Activated CD8-positive, alpha-beta memory T cell treated with anti-CD3 and anti-CD28 coated beads, Interleukin-2, amount 50 U/mL, for 24 hours (primary cell): ENCODE measurements around the gene MVK.

Experiments used
- DNase-seq: peaks from one replicate; pipeline ENCODE4 v3.0.0-alpha.2; 2020; ENCODE audit errors: extremely low read depth

The MVK gene

DNA sequence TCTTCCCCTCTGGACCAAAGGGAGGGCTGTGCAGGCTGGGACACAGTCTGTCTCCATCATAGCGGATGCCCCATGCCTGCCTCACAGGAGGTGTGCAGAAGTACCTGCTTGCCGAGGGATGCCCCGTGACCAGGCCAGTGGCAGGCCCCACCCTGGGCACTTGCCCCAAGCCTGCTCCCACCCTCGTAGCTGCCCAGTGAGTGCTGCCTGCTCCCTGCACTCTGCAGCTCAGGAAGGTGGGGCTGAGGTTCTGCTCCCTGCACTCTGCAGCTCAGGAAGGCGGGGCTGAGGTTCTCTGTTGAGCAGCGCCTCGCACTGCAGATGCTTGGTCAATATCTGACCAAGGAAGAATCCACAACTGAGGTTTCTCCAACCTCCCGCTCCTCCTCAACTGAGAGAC is 7.2 kb upstream of the MVK start:
- no peak for DNase-seq

DNA sequence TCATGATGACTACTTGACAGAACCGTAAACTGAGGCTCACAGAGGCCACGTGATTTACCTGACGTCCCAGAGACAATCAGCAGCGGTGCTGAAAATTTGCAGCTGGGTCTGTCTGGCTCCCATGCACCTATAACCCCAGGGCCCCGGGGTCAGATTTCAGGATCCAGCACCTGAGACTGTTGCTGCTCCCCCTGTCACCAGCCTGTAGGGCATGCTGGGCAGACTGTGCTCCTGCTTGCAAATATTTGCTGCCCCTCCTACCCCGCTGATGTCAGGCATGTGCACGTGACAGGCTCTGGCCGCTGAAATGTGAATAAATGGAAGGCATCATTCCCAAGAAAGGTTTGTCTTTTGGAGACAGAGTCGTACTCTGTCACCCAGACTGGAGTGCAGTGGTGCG is 6.3 kb upstream of the MVK start:
- no peak for DNase-seq

DNA sequence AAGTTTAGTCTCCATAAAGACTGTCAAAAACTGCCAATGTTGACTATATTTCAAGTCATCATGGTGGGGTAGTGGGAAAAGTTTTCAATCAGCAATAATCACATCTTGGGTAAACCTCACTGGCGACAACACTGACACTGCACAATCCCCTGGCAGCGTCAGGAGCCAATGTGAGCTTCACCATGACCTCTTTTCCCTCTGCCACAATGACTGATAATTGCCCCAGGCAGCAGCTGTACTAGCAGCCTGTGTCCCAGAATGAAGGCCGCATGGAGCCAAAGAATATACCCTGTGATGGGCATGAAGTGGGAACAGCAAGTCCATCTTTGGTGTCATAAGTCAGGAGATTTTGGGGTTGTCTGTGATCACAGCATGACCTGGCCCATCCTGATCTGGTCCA is 5.6 kb upstream of the MVK start:
- no peak for DNase-seq

- DNase-seq: no peak
These were observed 5.1 kb upstream of the MVK start for GRCh38 chr12:109568486-109568885.

DNA sequence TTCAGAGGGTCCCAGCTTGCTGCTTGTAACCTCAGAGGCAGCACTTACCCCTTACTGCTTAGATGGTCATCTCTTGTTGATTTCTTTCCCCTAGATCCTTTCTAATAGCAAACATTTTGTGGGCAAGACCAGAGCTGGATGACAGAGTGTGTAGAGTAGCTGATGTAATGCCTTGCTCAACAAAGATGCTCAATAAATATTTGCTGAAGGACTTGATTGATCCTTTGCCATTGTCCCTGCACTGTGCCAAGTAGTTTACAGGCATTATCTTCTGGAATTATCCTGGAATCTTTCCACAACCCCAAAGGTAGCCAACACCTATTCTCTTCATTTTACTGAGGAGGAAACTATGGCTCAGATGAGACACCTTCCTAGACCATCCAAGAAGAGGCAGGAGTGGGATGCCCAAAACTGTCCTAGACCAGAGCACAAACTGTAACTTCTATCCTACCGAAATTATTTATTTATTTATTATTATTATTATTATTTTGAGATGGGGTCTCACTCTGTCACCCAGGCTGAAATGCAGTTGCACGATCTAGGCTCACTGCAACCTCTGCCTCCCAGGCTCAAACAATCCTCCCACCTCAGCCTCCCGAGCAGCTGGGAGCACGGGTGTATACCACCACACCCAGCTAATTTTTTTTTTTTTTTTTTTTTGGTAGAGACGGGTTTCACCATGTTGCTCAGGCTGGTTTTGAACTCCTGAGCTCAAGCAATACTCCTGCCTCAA is 1.7 kb upstream of the MVK start:
- DNase-seq: no peak

GRCh38 chr12:109572506-109572845 is 1.1 kb upstream of the MVK start:
- DNase-seq: no peak

DNA sequence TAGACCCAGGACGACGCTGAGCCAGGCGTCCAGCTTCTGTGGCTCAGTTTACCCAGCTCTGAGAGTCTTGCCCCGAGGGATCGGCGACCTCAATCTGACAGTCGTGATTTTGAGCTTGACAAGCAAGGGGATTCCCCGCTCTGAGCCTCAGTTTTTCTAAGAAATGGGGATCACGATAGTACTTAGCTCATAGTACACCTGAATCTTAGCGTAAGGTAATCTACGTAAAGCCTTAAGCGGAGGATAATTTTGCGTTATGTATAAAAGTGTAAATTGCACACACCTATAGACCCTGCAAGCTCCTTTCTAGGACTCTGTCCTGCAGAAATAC is 285 bp downstream of the MVK start:
- no peak for DNase-seq

GRCh38 chr12:109575683-109576082 is 2.1 kb downstream of the MVK start:
- no peak for DNase-seq

GRCh38 chr12:109577311-109577710 is 3.7 kb downstream of the MVK start:
- no peak for DNase-seq

GRCh38 chr12:109578330-109578927 is 4.8 kb downstream of the MVK start:
- DNase-seq: no peak

DNA sequence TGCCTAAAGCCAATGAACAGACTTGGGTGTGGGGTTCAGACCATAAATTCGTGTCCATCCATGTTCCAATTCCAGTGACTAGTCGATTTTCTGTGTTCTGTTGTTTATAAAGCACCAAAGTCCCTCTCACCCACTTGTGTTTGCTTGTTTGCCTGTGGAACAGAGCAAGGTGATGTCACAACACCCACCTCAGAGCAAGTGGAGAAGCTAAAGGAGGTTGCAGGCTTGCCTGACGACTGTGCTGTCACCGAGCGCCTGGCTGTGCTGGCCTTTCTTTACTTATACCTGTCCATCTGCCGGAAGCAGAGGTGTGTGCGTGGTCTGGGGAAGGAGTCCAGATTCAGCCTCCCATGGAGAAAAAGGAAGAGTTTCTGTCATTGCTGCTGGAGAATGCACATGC is 6.0 kb downstream of the MVK start:
- DNase-seq: no peak

GRCh38 chr12:109580272-109580671 is 6.7 kb downstream of the MVK start:
- DNase-seq: no peak

DNA sequence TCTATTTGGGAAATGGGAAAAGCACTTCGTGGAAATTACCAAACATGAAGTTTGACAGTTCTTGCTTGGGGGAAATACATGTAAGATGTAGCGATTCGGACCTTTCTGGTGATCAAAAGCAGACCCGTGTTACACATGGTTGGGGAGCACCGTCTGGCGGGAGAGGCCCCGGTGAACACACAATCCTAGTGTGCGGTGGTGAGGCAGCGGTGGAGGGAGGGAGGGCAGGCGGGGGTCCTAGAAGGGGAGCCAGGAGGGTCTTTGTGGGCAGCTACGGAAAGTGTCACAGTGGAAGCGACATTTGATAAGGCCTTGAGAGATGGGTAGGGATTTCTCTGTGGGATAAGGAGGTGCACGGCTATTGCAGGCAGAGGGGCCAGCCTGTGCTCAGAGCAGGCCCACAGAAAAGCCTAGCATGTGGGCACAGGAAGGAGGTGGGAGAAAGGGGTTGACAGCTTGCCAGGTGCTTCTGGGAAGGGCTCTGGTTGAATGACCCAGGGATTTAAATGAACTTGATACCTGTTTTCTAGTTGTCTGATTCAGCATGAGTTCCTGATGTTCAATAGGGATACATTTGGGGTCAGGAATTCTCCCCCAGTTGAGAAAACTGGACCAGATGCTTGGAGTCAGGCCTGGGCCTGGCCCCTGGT is 7.2 kb downstream of the MVK start:
- DNase-seq: no peak

DNA sequence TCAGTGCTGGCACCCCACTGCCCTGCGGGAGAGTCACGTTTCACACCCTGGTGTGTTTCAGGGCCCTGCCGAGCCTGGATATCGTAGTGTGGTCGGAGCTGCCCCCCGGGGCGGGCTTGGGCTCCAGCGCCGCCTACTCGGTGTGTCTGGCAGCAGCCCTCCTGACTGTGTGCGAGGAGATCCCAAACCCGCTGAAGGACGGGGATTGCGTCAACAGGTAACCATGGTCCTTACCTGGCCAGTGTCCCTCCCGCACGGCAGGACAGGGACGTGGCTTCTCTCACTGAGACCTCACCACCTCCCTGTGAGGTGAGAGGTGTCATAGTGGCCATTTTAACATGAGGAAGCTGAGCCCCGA is 7.7 kb downstream of the MVK start:
- DNase-seq: no peak

DNA sequence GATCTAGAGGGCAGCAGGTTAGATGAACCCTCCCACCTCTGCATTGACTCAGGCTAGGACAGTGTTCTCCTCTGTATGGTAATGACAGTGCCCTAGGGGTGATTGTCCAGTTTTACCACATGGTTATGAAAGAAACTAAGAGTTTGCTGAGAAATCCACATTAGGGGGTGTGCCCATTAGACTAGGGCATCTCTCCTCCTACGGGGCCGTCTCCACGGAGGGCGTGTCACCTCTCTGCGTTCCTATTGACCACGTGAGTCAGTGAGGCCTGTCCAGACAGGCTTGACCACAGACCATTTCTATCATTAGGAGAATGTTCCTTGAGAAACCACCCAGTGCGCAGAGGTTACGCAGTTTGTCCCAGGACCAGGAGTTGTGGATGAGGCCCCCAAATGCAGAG is 8.3 kb downstream of the MVK start:
- DNase-seq: no peak

- DNase-seq: no peak
These were observed 9.0 kb downstream of the MVK start for GRCh38 chr12:109582636-109583035.

DNA sequence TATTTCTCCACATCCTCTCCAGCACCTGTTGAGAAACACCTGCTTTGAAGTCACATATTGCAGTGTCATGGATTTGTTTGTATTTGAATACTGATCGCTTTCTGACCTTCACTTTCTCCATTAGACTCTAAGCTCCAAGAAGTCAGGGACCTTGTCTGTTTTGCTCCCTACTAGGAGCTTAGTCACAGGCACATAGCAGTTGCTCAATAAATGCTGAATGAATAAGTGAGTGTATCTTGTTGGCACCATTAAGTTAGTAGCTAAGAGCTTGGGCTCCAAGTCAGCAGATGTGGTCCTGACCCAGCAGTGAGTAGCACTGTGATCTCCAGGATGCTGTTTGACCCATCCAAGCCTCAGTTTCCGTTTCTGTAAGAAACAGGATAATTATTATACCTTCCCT is 10.1 kb downstream of the MVK start:
- DNase-seq: no peak

GRCh38 chr12:109586385-109587296 is 13.0 kb downstream of the MVK start:
- no peak for DNase-seq

DNA sequence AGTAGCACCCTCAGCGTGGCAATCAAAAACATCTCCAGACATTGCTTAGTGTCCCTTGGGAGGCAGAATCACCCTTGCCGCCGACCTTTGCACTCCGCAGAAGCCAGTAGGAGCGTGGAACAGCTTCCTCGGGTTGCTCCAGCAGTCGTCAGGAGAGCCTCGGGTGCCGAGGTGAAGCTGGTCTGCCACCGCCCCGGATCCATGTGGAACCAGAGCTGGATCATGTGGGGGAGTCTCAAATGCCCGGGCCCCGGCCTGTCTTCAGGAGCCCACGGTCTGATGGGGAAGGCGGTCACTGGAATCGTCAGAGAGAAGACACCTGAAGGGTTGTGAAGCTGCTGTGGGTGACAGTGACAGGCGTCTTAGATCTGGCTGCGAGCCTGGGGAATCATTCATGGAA is 14.3 kb downstream of the MVK start:
- DNase-seq: no peak

DNA sequence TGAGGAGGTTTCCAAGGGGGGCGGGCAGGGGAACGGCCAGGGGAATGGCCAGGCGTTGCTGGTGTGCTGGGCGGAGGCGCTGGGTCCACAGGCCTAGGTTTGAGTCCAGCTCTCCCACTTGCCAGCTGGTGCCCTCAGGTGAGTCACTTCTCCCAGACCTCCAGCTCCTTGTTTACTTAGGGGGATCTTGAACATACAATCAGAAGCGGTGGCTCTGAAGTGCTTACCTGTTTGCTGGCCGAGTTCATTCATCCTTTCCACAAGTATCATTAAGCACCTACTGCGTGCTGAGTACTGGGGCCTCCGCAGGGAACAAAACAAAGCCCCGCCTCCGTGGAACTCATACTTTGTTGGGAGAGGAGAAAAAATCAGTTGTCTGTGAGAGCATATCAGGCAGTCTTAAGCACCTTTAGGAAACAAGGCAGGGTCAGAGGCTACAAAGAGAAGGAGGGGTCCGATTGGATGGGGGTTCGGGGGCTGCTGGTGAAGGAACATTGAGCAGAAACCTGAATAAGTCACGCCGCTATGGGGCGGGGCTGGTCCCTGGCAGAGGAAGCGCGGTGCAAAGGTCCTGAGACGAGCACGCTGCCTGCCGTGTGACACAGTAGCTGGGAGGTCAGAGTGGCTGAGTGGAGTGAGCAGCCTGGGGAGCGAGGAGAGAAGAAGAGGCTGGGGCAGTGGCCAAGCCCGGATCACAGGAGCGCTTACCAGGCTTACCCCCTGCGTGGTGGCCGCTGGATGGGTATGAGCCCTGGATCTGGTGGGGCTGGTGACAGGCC is 15.1 kb downstream of the MVK start:
- DNase-seq: no peak

GRCh38 chr12:109589240-109589590 is 15.6 kb downstream of the MVK start:
- DNase-seq: no peak

DNA sequence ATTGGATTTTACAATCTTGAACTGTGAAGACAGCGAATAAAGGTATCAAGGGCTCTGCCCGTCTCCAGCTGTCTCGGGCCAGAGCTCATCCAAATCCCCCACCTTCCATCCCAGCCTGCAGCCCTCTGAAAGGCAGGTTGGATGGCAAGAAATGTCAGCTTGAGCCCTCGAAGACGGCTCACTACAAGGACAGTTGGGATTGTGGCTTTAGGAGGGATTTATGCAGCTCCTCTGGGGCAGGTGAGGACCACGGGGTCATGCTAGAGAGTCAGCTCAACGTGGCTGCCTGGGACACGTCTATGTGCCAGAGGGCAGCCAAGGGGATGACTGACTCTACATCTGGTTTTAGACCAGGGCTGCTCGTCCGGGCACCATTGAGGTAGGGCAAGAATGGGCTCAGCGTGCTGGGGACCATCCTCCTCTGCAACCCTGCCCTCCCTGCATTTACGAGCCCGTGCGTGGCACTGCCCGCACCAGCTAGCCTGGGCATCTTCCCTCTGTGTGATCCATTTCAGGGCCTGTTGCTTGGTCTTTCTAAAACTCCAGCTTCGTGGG is 16.2 kb downstream of the MVK start:
- no peak for DNase-seq
